Naive thymus-derived CD4-positive, alpha-beta T cell (primary cell): Measurements from ENCODE around the gene HEXA. TPM values are rescaled to one million over a fixed set of nuclear protein-coding genes. Genes with fewer than 3 reads are reported as not detected.

ENCODE experiments used
- ATAC-seq: fragments of 150-1000 bp; cut with Tn5 transposase; 2 replicates; pipeline ENCODE4 v1.10.0; 2021; ENCODE audit warnings: mild to moderate bottlenecking, moderate library complexity
- CTCF ChIA-PET: fragments of 350-600 bp; sonication (Branson Sonifier 250); formaldehyde crosslinking; loops from one replicate; lab custom pipeline; 2021; ENCODE audit warnings: antibody characterized with exemption; lab: Charles Lee
- POLR2A ChIA-PET: fragments of 350-600 bp; sonication (Branson Sonifier 250); formaldehyde crosslinking; loops from one replicate; lab custom pipeline; 2021; ENCODE audit warnings: antibody characterized with exemption, inconsistent platforms; lab: Charles Lee
- DNase-seq, 9 donors: peaks; one replicate each; pipeline versions ENCODE4 v3.0.0 to v3.0.0-alpha.2; 2020 to 2022; ENCODE audit warnings: mixed read lengths in 1 of 9
- H3K27ac ChIP-seq: one replicate; pipeline ENCODE4 v1.7.0; 2013; ENCODE audit warnings: mild to moderate bottlenecking, low read depth, low read length, moderate library complexity
- H3K27me3 ChIP-seq, 2 donors: one replicate each; pipeline ENCODE4 v1.7.0; 2013; ENCODE audit warnings: low read length in 2 of 2, mild to moderate bottlenecking in 2 of 2, moderate library complexity in 2 of 2; ENCODE audit not compliant: control insufficient read depth in 2 of 2, insufficient read depth in 2 of 2
- H3K36me3 ChIP-seq, 3 experiments: 1 replicate in 2 of 3; 2 replicates in 1 of 3; pipeline ENCODE4 v1.7.0; 2013; ENCODE audit warnings: low read length in 3 of 3, mild to moderate bottlenecking in 3 of 3, moderate library complexity in 1 of 3; ENCODE audit not compliant: insufficient read depth in 3 of 3, control insufficient read depth in 2 of 3
- H3K4me1 ChIP-seq, 2 donors: one replicate each; pipeline ENCODE4 v1.7.0; 2013; ENCODE audit warnings: low read length in 2 of 2, mild to moderate bottlenecking in 2 of 2, moderate library complexity in 1 of 2; ENCODE audit not compliant: control insufficient read depth in 2 of 2, insufficient read depth in 2 of 2
- H3K4me3 ChIP-seq: 2 replicates; pipeline ENCODE4 v1.7.0; 2013; ENCODE audit warnings: mild to moderate bottlenecking, low read length
- H3K9me3 ChIP-seq, 3 experiments: 1 replicate in 2 of 3; 2 replicates in 1 of 3; pipeline ENCODE4 v1.7.0; 2013; ENCODE audit warnings: low read length in 3 of 3; ENCODE audit not compliant: control insufficient read depth in 2 of 3
- H3K27ac Mint-ChIP-seq, 9 donors: one replicate each; pipeline ENCODE4 v1.8.0; 2020 to 2022; ENCODE audit warnings: mixed read lengths in 9 of 9, mild to moderate bottlenecking in 8 of 9, moderate library complexity in 5 of 9, inconsistent platforms in 2 of 9
- H3K27me3 Mint-ChIP-seq, 5 donors: one replicate each; pipeline ENCODE4 v1.8.0; 2021 to 2022; ENCODE audit warnings: mixed read lengths in 5 of 5, mild to moderate bottlenecking in 1 of 5
- H3K36me3 Mint-ChIP-seq, 5 donors: one replicate each; pipeline ENCODE4 v1.8.0; 2020 to 2022; ENCODE audit warnings: mixed read lengths in 5 of 5, mild to moderate bottlenecking in 3 of 5, inconsistent platforms in 1 of 5
- H3K4me1 Mint-ChIP-seq, 7 donors: one replicate each; pipeline ENCODE4 v1.8.0; 2020 to 2022; ENCODE audit warnings: mixed read lengths in 7 of 7, mild to moderate bottlenecking in 3 of 7, inconsistent platforms in 1 of 7
- H3K4me3 Mint-ChIP-seq, 10 donors: one replicate each; pipeline ENCODE4 v1.8.0; 2020 to 2022; ENCODE audit warnings: mild to moderate bottlenecking in 10 of 10, mixed read lengths in 10 of 10, moderate library complexity in 6 of 10, inconsistent platforms in 2 of 10
- H3K9me3 Mint-ChIP-seq, 11 donors: one replicate each; pipeline ENCODE4 v1.8.0; 2020 to 2022; ENCODE audit warnings: mixed read lengths in 11 of 11, mild to moderate bottlenecking in 4 of 11, inconsistent platforms in 1 of 11, moderate library complexity in 1 of 11
- intact Hi-C, 2 donors: fragments of 100-400 bp; cut with micrococcal nuclease; formaldehyde crosslinking; loops; one replicate each; pipeline ENCODE4 v1.15.1; 2023
- polyA plus RNA-seq, 2 donors: library from polyadenylated mRNA; unstranded; fragments of 300-500 nt; fragmentation: Illumina TruSeq; gene quantifications; one replicate each; pipeline ENCODE4 v1.2.3, GENCODE V29; 2021
- total RNA-seq, 6 experiments: library from RNA in 5 of 6; stranded (reverse) in 5 of 6; gene quantifications; 1 replicate in 5 of 6; 2 replicates in 1 of 6; pipeline ENCODE4 v1.2.3 and lab custom pipeline; 2021 to 2026

HEXA gene
- total and polyA plus RNA-seq, 7 experiments from 2014 or later: 60.3 to 101 (median 88.0) TPM

- Mint-ChIP-seq H3K27me3 (no peaks in the 10 kb centered on the region), H3K4me3 (no peak overlapping the region), H3K27ac (no peak overlapping the region), H3K4me1 (no peaks in the 10 kb centered on the region), H3K36me3 (peaks cover 9 to 53% (median 31%) of the 10 kb centered on the region in 5 donors), H3K9me3 (peaks cover 0 to 11% (median 0%) of the 10 kb centered on the region in 11 donors)
- Histone ChIP-seq H3K27ac (no peak overlapping the region), H3K4me1 (no peaks in the 10 kb centered on the region), H3K27me3 (no peaks in the 10 kb centered on the region), H3K36me3 (peaks cover 0 to 14% (median 0%) of the 10 kb centered on the region in 3 experiments), H3K4me3 (no peak overlapping the region), H3K9me3 (no peaks in the 10 kb centered on the region)
- no peak for DNase-seq
- intact Hi-C loops: no loop called here
- ATAC-seq: no peak
- POLR2A ChIA-PET: no interaction called here
- CTCF ChIA-PET: no interaction called here
Measured at GRCh38 chr15:72331021-72331420, 44.8 kb downstream of the HEXA start.

- Histone ChIP-seq H3K27ac (no peak overlapping the region), H3K36me3 (peaks cover 0 to 12% (median 0%) of the 10 kb centered on the region in 3 experiments), H3K27me3 (no peaks in the 10 kb centered on the region), H3K9me3 (peaks cover 0 to 4% (median 0%) of the 10 kb centered on the region in 3 experiments), H3K4me1 (peaks cover 7 to 10% of the 10 kb centered on the region in 2 donors), H3K4me3 (no peak overlapping the region)
- H3K9me3 Mint-ChIP-seq: peaks cover 0 to 18% (median 10%) of the 10 kb centered on the region in 11 donors
- DNase-seq: no peak
- H3K27ac Mint-ChIP-seq: no peak overlapping the region
- no peak for ATAC-seq
- intact Hi-C loops: no loop called here
- H3K36me3 Mint-ChIP-seq: peaks cover 12 to 44% (median 29%) of the 10 kb centered on the region in 5 donors
- peaks cover 15 to 21% (median 17%) of the 10 kb centered on the region in 7 donors for H3K4me1 Mint-ChIP-seq
- ChIA-PET POLR2A (no interaction called here), CTCF (interaction anchor here (1.7 kb wide), 1 partner anchor 10 kb away, joined by 8 read pairs; no protein-coding TSS in a partner anchor)
- peaks cover 0 to 19% (median 0%) of the 10 kb centered on the region in 5 donors for H3K27me3 Mint-ChIP-seq
- no peak overlapping the region for H3K4me3 Mint-ChIP-seq
Measured at GRCh38 chr15:72323752-72324151, 52.1 kb downstream of the HEXA start.

GRCh38 chr15:72319985-72320671, 55.7 kb downstream of the HEXA start, which contains the start of gene CELF6:
Gene CELF6, minus strand, starts transcription at chr15:72320157. Its CDS starts 283 bp downstream, at chr15:72319874.
- peak within 1 kb of the TSS; percentile 9 to 91 (median 76) for H3K27ac Mint-ChIP-seq
- H3K27me3 ChIP-seq: no peaks in the 10 kb centered on the region
- peaks cover 7 to 10% of the 10 kb centered on the region in 2 donors for H3K4me1 ChIP-seq
- DNase-seq: peak; percentile 56 to 88 (median 65)
- peak; percentile 92 for ATAC-seq
- H3K36me3 ChIP-seq: no peaks in the 10 kb centered on the region
- ChIA-PET POLR2A (interaction anchor here (0.7 kb wide), 1 partner anchor 1837 kb away, joined by 3 read pairs; no protein-coding TSS in a partner anchor), CTCF (no interaction called here)
- intact Hi-C loops: loop anchor here (1.0 to 10.0 kb wide), 6 partner anchors 48 to 465 kb away; partner anchors contain the start of genes ADPGK (in 1 of the 2), ARIH1 (in 1 of the 2), MYO9A (in 1 of the 2) and PARP6 (in 1 of the 2)
- H3K9me3 Mint-ChIP-seq: peaks cover 0 to 17% (median 7%) of the 10 kb centered on the region in 11 donors
- peaks cover 20 to 25% (median 21%) of the 10 kb centered on the region in 7 donors for H3K4me1 Mint-ChIP-seq
- H3K9me3 ChIP-seq: peaks cover 0 to 4% (median 0%) of the 10 kb centered on the region in 3 experiments
- peak within 1 kb of the TSS; percentile 57 for H3K4me3 ChIP-seq
- no peak within 1 kb of the TSS for H3K27ac ChIP-seq
- peaks cover 0 to 34% (median 0%) of the 10 kb centered on the region in 5 donors for H3K27me3 Mint-ChIP-seq
- H3K4me3 Mint-ChIP-seq: peak within 1 kb of the TSS; percentile 78 to 90 (median 86)
- H3K36me3 Mint-ChIP-seq: peaks cover 8 to 16% (median 13%) of the 10 kb centered on the region in 5 donors

GRCh38 chr15:72319360-72319984, 56.3 kb downstream of the HEXA start:
- H3K4me3 Mint-ChIP-seq: peak overlapping the region; percentile 63 to 85 (median 73)
- intact Hi-C loops: loop anchor here (1.0 to 10.0 kb wide), 4 partner anchors 47 to 465 kb away; partner anchors contain the start of genes ADPGK (in 1 of the 2), ARIH1 (in 1 of the 2) and PARP6 (in 1 of the 2)
- Histone ChIP-seq H3K36me3 (no peaks in the 10 kb centered on the region), H3K4me1 (peaks cover 7 to 10% of the 10 kb centered on the region in 2 donors), H3K27ac (no peak overlapping the region), H3K4me3 (no peak overlapping the region), H3K27me3 (no peaks in the 10 kb centered on the region), H3K9me3 (peaks cover 0 to 4% (median 0%) of the 10 kb centered on the region in 3 experiments)
- H3K27ac Mint-ChIP-seq: peak overlapping the region in 7 of 9 donors; percentile 9 to 91 (median 51)
- ATAC-seq (peak; percentile 63), DNase-seq (peak; percentile 9 to 77 (median 42))
- H3K27me3 Mint-ChIP-seq: peaks cover 0 to 34% (median 0%) of the 10 kb centered on the region in 5 donors
- peaks cover 6 to 12% (median 7%) of the 10 kb centered on the region in 5 donors for H3K36me3 Mint-ChIP-seq
- peaks cover 0 to 10% (median 6%) of the 10 kb centered on the region in 11 donors for H3K9me3 Mint-ChIP-seq
- CTCF ChIA-PET: no interaction called here
- POLR2A ChIA-PET: interaction anchor here (0.7 kb wide), 1 partner anchor 1837 kb away, joined by 3 read pairs; no protein-coding TSS in a partner anchor
- peaks cover 20 to 25% (median 21%) of the 10 kb centered on the region in 7 donors for H3K4me1 Mint-ChIP-seq

GRCh38 chr15:72318408-72318942, 57.3 kb downstream of the HEXA start:
- Mint-ChIP-seq H3K4me3 (peak overlapping the region; percentile 63 to 85 (median 73)), H3K9me3 (peaks cover 0 to 7% (median 0%) of the 10 kb centered on the region in 11 donors), H3K27me3 (peaks cover 0 to 34% (median 0%) of the 10 kb centered on the region in 5 donors), H3K27ac (peak overlapping the region in 5 of 9 donors; percentile 2 to 91 (median 51)), H3K36me3 (peaks cover 0 to 2% (median 0%) of the 10 kb centered on the region in 5 donors), H3K4me1 (peaks cover 18 to 23% (median 20%) of the 10 kb centered on the region in 7 donors)
- H3K4me1 ChIP-seq: peaks cover 7 to 10% of the 10 kb centered on the region in 2 donors
- H3K4me3 ChIP-seq: no peak overlapping the region
- DNase-seq (no peak), ATAC-seq (no peak)
- CTCF ChIA-PET: interaction anchor here (1.0 kb wide), 1 partner anchor 88 kb away, joined by 3 read pairs; no protein-coding TSS in a partner anchor
- intact Hi-C loops: loop anchor here (10.0 kb wide), 3 partner anchors 156 to 466 kb away; partner anchors contain the start of genes ADPGK (in 1 of the 2) and ARIH1 (in 1 of the 2)
- H3K27me3 ChIP-seq: no peaks in the 10 kb centered on the region
- no peaks in the 10 kb centered on the region for H3K9me3 ChIP-seq
- no peaks in the 10 kb centered on the region for H3K36me3 ChIP-seq
- POLR2A ChIA-PET: no interaction called here
- no peak overlapping the region for H3K27ac ChIP-seq
